MCF 10A (cell line): Measurements from ENCODE around the gene EDC3. TPM values are rescaled to one million over a fixed set of nuclear protein-coding genes. Genes with fewer than 3 reads are reported as not detected.

Source experiments
- BruUV-seq: library from RNA; stranded (reverse); fragments of 400-500 nt; replicated peaks from 2 replicates; lab custom pipeline; 2021; lab: Mats Ljungman, UMichigan
- CTCF ChIA-PET: fragments of 300-600 bp; sonication (Branson Sonifier 250); formaldehyde crosslinking; extraction: SDS; loops from one replicate; lab custom pipeline; 2021; ENCODE audit warnings: antibody characterized with exemption, inconsistent platforms; lab: Yijun Ruan, JAX
- POLR2A ChIA-PET: fragments of 300-600, 350-650 bp; sonication (Branson Sonifier 250); formaldehyde crosslinking; extraction: SDS; loops from one replicate; lab custom pipeline; 2020; ENCODE audit warnings: antibody characterized with exemption, inconsistent platforms; lab: Yijun Ruan, JAX
- DNase-seq: peaks from one replicate; pipeline ENCODE4 v3.0.0-alpha.2; 2018; ENCODE audit not compliant: unreplicated experiment
- H3K27ac Mint-ChIP-seq: one replicate; pipeline ENCODE4 v1.8.0; 2022; ENCODE audit warnings: mild to moderate bottlenecking, low read depth, mixed read lengths; ENCODE audit not compliant: unreplicated experiment
- H3K27me3 Mint-ChIP-seq: one replicate; pipeline ENCODE4 v1.8.0; 2022; ENCODE audit warnings: mixed read lengths; ENCODE audit not compliant: insufficient read depth, unreplicated experiment
- H3K36me3 Mint-ChIP-seq: one replicate; pipeline ENCODE4 v1.8.0; 2022; ENCODE audit warnings: mild to moderate bottlenecking, moderate library complexity, mixed read lengths; ENCODE audit not compliant: insufficient read depth, unreplicated experiment
- H3K4me1 Mint-ChIP-seq: one replicate; pipeline ENCODE4 v1.8.0; 2022; ENCODE audit warnings: mixed read lengths; ENCODE audit not compliant: insufficient read depth, unreplicated experiment
- H3K4me3 Mint-ChIP-seq: one replicate; pipeline ENCODE4 v1.8.0; 2022; ENCODE audit warnings: mild to moderate bottlenecking, moderate library complexity, mixed read lengths; ENCODE audit not compliant: unreplicated experiment
- H3K9me3 Mint-ChIP-seq: one replicate; pipeline ENCODE4 v1.8.0; 2022; ENCODE audit warnings: mixed read lengths; ENCODE audit not compliant: unreplicated experiment
- intact Hi-C: fragments of 100-400 bp; cut with micrococcal nuclease; formaldehyde crosslinking; loops from 2 replicates; pipeline ENCODE4 v1.14.1; 2022
- total RNA-seq: library from RNA; stranded (reverse); gene quantifications from 2 replicates; pipeline ENCODE4 v1.2.3, GENCODE V29; 2022
- TF ChIP-seq, protein P1 (sequence below): fragments of 200-600 bp; IDR thresholded peaks from one replicate; pipeline ENCODE4 v1.8.0; 2022; ENCODE audit warnings: antibody characterized with exemption, mild to moderate bottlenecking; ENCODE audit not compliant: unreplicated experiment

EDC3 gene
- total RNA-seq, 1 experiment from 2014 or later, result 42.8 TPM

- TF ChIP-seq, protein P1, sequence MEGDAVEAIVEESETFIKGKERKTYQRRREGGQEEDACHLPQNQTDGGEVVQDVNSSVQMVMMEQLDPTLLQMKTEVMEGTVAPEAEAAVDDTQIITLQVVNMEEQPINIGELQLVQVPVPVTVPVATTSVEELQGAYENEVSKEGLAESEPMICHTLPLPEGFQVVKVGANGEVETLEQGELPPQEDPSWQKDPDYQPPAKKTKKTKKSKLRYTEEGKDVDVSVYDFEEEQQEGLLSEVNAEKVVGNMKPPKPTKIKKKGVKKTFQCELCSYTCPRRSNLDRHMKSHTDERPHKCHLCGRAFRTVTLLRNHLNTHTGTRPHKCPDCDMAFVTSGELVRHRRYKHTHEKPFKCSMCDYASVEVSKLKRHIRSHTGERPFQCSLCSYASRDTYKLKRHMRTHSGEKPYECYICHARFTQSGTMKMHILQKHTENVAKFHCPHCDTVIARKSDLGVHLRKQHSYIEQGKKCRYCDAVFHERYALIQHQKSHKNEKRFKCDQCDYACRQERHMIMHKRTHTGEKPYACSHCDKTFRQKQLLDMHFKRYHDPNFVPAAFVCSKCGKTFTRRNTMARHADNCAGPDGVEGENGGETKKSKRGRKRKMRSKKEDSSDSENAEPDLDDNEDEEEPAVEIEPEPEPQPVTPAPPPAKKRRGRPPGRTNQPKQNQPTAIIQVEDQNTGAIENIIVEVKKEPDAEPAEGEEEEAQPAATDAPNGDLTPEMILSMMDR, result no peak
- peaks cover 81% of the 10 kb centered on the region for H3K36me3 Mint-ChIP-seq
- DNase-seq, result no peak
- BruUV-seq, result no TSS peak
- H3K9me3 Mint-ChIP-seq, result no peaks in the 10 kb centered on the region
- no peak overlapping the region for H3K27ac Mint-ChIP-seq
- ChIA-PET POLR2A (interaction anchor here (0.6 to 2.3 kb wide), 3 partner anchors 10 to 233 kb away, joined by 3 to 12 read pairs (median 4); partner anchors contain the start of gene CLK3), CTCF (interaction anchor here (0.6 to 26.9 kb wide), 5 partner anchors 7 to 252 kb away, joined by 3 to 632 read pairs (median 6); partner anchors contain the start of gene CSK)
- H3K27me3 Mint-ChIP-seq, result no peaks in the 10 kb centered on the region
- no peak overlapping the region for H3K4me3 Mint-ChIP-seq
- peaks cover under 1% of the 10 kb centered on the region for H3K4me1 Mint-ChIP-seq
- intact Hi-C loops, result no loop called here
Measured at GRCh38 chr15:74626336-74626735, 69.5 kb downstream of the EDC3 start.

DNA sequence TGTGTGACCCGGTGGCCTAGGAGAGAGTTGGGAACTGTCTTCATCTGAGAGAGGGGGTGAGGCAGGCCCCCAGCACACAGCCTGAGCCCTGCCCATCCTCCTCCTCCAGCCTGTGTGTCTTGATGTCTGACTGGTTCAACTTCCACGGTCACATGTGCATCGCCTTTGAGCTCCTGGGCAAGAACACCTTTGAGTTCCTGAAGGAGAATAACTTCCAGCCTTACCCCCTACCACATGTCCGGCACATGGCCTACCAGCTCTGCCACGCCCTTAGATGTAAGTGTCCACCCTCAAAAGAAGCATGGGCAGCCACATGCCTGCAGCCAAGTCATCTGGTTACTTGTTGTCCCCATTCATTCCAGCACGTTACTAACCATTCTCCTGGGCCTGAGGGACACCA is 70.1 kb downstream of the EDC3 start:
- peaks cover 86% of the 10 kb centered on the region for H3K36me3 Mint-ChIP-seq
- ChIA-PET CTCF (interaction anchor here (0.7 to 26.9 kb wide), 7 partner anchors 7 to 251 kb away, joined by 3 to 632 read pairs (median 3); partner anchors contain the start of gene CSK), POLR2A (interaction anchor here (0.6 to 2.3 kb wide), 3 partner anchors 10 to 233 kb away, joined by 3 to 12 read pairs (median 4); partner anchors contain the start of gene CLK3)
- H3K9me3 Mint-ChIP-seq, result no peaks in the 10 kb centered on the region
- no peaks in the 10 kb centered on the region for H3K27me3 Mint-ChIP-seq
- H3K4me3 Mint-ChIP-seq, result no peak overlapping the region
- no TSS peak for BruUV-seq
- peaks cover 7% of the 10 kb centered on the region for H3K4me1 Mint-ChIP-seq
- no peak overlapping the region for H3K27ac Mint-ChIP-seq
- no peak for DNase-seq
- TF ChIP-seq, protein P1, result no peak
- intact Hi-C loops, result no loop called here

- BruUV-seq, result no TSS peak
- CTCF ChIA-PET, result interaction anchor here (0.6 to 26.9 kb wide), 4 partner anchors 9 to 250 kb away, joined by 3 to 632 read pairs (median 46); partner anchors contain the start of gene CSK
- TF ChIP-seq, protein P1, result no peak
- peaks cover 88% of the 10 kb centered on the region for H3K36me3 Mint-ChIP-seq
- H3K27me3 Mint-ChIP-seq, result no peaks in the 10 kb centered on the region
- intact Hi-C loops, result no loop called here
- no peak overlapping the region for H3K27ac Mint-ChIP-seq
- DNase-seq, result no peak
- POLR2A ChIA-PET, result interaction anchor here (0.6 to 1.3 kb wide), 2 partner anchors 147 to 246 kb away, joined by 3 to 6 read pairs; no protein-coding TSS in a partner anchor
- H3K4me3 Mint-ChIP-seq, result no peak overlapping the region
- H3K4me1 Mint-ChIP-seq, result peaks cover 12% of the 10 kb centered on the region
- H3K9me3 Mint-ChIP-seq, result no peaks in the 10 kb centered on the region
Measured at GRCh38 chr15:74624020-74624602, 71.7 kb downstream of the EDC3 start.

DNA sequence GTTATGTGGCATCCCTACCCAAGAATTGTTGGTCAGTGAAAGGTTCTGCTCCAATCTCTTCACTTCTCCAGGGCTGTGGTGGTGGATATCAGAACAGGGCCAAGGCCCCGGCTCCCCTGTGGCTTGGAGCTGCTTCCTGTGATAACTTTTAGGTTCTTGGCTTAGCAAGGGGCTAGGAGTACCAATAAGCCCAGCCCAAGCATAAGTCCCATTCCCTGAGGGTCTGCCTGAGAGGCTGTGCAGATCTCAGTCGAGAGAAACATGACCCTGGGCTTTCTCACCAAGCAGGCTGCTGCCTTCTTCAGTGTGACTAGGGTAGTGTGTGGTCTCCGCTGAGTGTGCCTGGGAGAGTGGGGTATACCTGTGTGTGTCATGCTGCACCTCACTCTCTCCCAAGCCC is 73.1 kb downstream of the EDC3 start:
- TF ChIP-seq, protein P1, result no peak
- no peak for DNase-seq
- Mint-ChIP-seq H3K4me1 (peaks cover 23% of the 10 kb centered on the region), H3K27ac (no peak overlapping the region), H3K9me3 (no peaks in the 10 kb centered on the region), H3K4me3 (no peak overlapping the region), H3K27me3 (no peaks in the 10 kb centered on the region), H3K36me3 (peaks cover 76% of the 10 kb centered on the region)
- no TSS peak for BruUV-seq
- intact Hi-C loops, result no loop called here
- CTCF ChIA-PET, result interaction anchor here (0.6 to 7.9 kb wide), 5 partner anchors 10 to 241 kb away, joined by 3 to 90 read pairs (median 5); no protein-coding TSS in a partner anchor
- POLR2A ChIA-PET, result no interaction called here
